ENCODE data around the gene SLC18B1. TPM values are rescaled to one million over a fixed set of nuclear protein-coding genes. Genes with fewer than 3 reads are reported as not detected.

The SLC18B1 gene
- total RNA-seq, 3 donors from 2014 or later = 11.0 to 15.4 (median 11.9) TPM

DNA sequence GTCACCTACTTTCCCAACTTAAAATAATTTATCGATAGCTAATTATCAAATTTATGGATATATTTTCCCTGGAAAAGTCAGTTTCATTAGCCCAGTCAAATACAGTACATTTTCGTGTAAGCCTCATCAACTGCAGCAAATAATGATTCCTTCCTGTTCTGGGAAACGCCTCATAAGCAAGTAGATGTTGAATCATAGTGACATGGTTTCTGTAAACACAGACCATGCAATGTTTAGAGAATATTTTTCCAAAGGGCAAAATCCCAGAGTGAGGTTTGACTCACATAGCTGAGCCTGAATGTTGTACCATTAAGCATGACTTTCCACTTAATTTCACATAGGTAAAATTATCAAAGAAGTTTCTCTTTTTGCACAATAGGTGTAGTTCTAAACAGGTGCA lies 67.9 kb downstream of the SLC18B1 start:
- intact Hi-C loops (cut with DNase I, micrococcal nuclease) = no loop called here
- Histone ChIP-seq H3K36me3 (ENCODE audit: low read depth) (no peaks in the 10 kb centered on the region), H3K9me3 (no peaks in the 10 kb centered on the region), H3K4me3 (no peak overlapping the region), H3K4me1 (ENCODE audit: low read depth) (no peaks in the 10 kb centered on the region)
- TF ChIP-seq, protein P1, sequence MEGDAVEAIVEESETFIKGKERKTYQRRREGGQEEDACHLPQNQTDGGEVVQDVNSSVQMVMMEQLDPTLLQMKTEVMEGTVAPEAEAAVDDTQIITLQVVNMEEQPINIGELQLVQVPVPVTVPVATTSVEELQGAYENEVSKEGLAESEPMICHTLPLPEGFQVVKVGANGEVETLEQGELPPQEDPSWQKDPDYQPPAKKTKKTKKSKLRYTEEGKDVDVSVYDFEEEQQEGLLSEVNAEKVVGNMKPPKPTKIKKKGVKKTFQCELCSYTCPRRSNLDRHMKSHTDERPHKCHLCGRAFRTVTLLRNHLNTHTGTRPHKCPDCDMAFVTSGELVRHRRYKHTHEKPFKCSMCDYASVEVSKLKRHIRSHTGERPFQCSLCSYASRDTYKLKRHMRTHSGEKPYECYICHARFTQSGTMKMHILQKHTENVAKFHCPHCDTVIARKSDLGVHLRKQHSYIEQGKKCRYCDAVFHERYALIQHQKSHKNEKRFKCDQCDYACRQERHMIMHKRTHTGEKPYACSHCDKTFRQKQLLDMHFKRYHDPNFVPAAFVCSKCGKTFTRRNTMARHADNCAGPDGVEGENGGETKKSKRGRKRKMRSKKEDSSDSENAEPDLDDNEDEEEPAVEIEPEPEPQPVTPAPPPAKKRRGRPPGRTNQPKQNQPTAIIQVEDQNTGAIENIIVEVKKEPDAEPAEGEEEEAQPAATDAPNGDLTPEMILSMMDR (IDR thresholded peaks at IDR 0.05) = no peak
- ATAC-seq (peak; percentile 19), DNase-seq (no peak)

DNA sequence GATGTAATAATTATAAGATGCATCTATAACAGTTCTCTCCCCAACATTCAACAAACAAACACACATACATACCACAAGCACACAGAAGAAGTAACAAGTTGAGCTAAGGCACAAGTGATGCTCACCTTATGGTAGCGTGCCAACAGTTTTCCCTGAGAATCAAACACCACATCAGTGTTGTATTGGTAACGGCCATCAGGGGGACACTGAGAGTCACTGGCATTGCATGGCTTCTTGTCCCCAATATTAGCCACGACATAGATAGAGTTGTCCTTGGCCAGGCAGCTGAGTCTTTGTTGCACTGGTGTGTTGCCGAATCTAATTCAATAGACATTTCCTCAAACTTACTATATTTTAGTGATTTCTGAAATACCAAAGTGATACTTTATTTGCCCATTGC lies 69.8 kb downstream of the SLC18B1 start:
- no peak for ATAC-seq
- DNase-seq = no peak
- no peaks in the 10 kb centered on the region for H3K4me1 ChIP-seq (ENCODE audit: low read depth)
- H3K36me3 ChIP-seq (ENCODE audit: low read depth) = no peaks in the 10 kb centered on the region
- TF ChIP-seq, protein P1 (IDR thresholded peaks at IDR 0.05) = no peak
- H3K4me3 ChIP-seq = no peak overlapping the region
- no peaks in the 10 kb centered on the region for H3K9me3 ChIP-seq
- intact Hi-C loops (cut with DNase I, micrococcal nuclease) = no loop called here

DNA sequence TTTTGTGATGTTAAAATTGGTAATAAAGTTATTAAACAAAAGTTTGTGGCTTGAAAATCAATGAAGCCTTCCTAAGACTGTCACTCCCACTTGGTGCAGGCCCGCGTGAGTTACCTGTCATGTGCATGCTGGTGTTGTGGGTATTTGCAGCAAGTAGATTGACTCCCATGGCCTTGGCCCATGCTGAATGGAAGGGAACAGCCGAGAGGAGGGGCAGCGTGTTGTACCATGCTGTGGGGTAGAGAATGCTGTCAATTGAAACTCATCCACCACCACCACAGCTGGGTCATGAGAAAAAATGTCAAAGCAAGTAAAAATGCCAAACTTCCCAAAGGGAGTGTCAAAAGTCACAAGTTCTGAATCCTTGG lies 71.8 kb downstream of the SLC18B1 start:
- TF ChIP-seq, protein P1 (IDR thresholded peaks at IDR 0.05) = no peak
- DNase-seq = no peak
- H3K4me1 ChIP-seq (ENCODE audit: low read depth) = no peaks in the 10 kb centered on the region
- no peaks in the 10 kb centered on the region for H3K9me3 ChIP-seq
- H3K4me3 ChIP-seq = no peak overlapping the region
- ATAC-seq = no peak
- intact Hi-C loops (cut with DNase I, micrococcal nuclease) = no loop called here
- H3K36me3 ChIP-seq (ENCODE audit: low read depth) = no peaks in the 10 kb centered on the region

DNA sequence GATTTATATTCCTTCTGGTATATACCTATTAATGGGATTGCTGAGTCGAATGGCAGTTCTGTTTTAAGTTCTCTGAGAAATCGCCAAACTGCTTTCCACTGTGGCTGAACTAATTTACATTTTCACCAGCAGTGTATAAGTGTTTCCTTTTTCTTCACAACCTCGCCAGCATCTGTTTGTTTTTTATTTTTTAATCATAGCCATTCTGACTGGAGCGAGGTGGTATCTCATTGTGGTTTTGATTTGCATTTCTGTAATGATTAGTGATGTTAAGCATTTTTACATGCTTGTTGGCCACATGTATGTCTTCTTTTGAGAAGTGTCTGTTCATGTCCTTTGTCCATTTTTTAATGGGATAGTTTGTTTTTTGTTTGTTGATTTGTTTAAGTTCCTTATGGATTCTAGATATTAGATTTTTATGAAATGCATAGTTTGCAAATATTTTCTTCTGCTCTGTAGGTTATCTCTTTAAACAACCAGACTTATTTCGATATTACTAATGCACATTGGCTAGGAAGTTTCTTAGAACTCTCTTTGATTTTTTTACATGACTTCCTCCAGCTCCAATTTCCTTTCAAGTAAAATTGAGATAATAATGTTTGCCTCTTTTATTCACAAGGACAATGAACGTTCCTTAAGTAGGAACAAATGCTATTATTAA lies 72.4 kb downstream of the SLC18B1 start:
- H3K9me3 ChIP-seq = no peaks in the 10 kb centered on the region
- ATAC-seq = no peak
- H3K36me3 ChIP-seq (ENCODE audit: low read depth) = no peaks in the 10 kb centered on the region
- no peaks in the 10 kb centered on the region for H3K4me1 ChIP-seq (ENCODE audit: low read depth)
- TF ChIP-seq, protein P1 (IDR thresholded peaks at IDR 0.05) = no peak
- H3K4me3 ChIP-seq = no peak overlapping the region
- no peak for DNase-seq
- intact Hi-C loops (cut with DNase I, micrococcal nuclease) = no loop called here

DNA sequence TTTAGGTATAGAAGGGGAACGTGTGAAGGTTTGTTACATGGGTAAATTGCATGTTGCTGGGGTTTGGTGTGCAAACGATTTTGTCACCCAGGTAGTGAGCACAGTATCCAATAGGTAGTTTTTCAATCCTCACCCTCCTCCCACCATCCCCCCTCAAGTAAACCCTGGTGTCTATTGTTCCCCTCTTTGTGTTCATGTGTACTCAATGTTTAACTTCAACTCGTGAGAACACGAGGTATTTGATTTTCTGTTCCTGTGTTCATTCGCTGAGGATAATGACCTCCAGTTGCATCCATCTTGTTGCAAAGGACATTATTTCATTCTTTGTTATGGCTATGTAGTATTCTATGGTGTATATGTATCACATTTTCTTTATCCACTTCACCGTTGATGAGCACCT lies 73.0 kb downstream of the SLC18B1 start:
- ATAC-seq (no peak), DNase-seq (no peak)
- Histone ChIP-seq H3K4me1 (ENCODE audit: low read depth) (no peaks in the 10 kb centered on the region), H3K4me3 (no peak overlapping the region), H3K36me3 (ENCODE audit: low read depth) (no peaks in the 10 kb centered on the region), H3K9me3 (no peaks in the 10 kb centered on the region)
- TF ChIP-seq, protein P1 (IDR thresholded peaks at IDR 0.05) = no peak
- intact Hi-C loops (cut with DNase I, micrococcal nuclease) = no loop called here
